Suprapubic skin (tissue), 4 donors: ENCODE results near the gene CITED2. TPM values are rescaled to one million over a fixed set of nuclear protein-coding genes. Genes with fewer than 3 reads are reported as not detected.
A peak's percentile ranks its signal among the peaks of the same experiment; 100 is the strongest.

Experiments used
- DNase-seq, 2 donors: peaks; one replicate each; pipeline ENCODE4 v3.0.0-alpha.2; 2019; ENCODE audit warnings: low spot score in 2 of 2
- H3K27ac ChIP-seq: fragments of 200-600 bp; sonication (generic); one replicate; pipeline ENCODE4 v1.5.1; 2019
- H3K27me3 ChIP-seq: fragments of 200-600 bp; sonication (generic); one replicate; pipeline ENCODE4 v1.5.1; 2019
- H3K36me3 ChIP-seq: fragments of 200-600 bp; sonication (generic); one replicate; pipeline ENCODE4 v1.5.1; 2019
- H3K4me1 ChIP-seq: fragments of 200-600 bp; sonication (generic); one replicate; pipeline ENCODE4 v1.5.1; 2019
- H3K4me3 ChIP-seq: fragments of 200-600 bp; sonication (generic); one replicate; pipeline ENCODE4 v1.5.1; 2019; ENCODE audit warnings: mild to moderate bottlenecking
- H3K9me3 ChIP-seq: fragments of 200-600 bp; sonication (generic); one replicate; pipeline ENCODE4 v1.5.1; 2019
- EP300 ChIP-seq: sonication (generic); formaldehyde crosslinking; IDR thresholded peaks from one replicate; pipeline ENCODE4 v1.6.1; 2017; ENCODE audit warnings: antibody characterized with exemption
- POLR2A ChIP-seq, 2 donors: fragments of 450-650 bp; IDR thresholded peaks; one replicate each; pipeline ENCODE4 v1.6.1; 2017; ENCODE audit warnings: antibody characterized with exemption in 2 of 2, mild to moderate bottlenecking in 2 of 2, moderate library complexity in 2 of 2
- POLR2AphosphoS5 ChIP-seq, 3 donors: sonication (generic); formaldehyde crosslinking; IDR thresholded peaks; one replicate each; pipeline ENCODE4 v1.6.1; 2017; ENCODE audit warnings: antibody characterized with exemption in 3 of 3
- WGBS: methylation state at CpG from one replicate; pipeline ENCODE4 v1.1.5; 2018; 5-methylcytosine and 5-hydroxymethylcytosine counted together
- total RNA-seq, 4 donors: library from RNA; depleted of rRNA; stranded (reverse); fragments of >200 nt; gene quantifications; one replicate each; pipeline ENCODE4 v1.1.0, GENCODE V29; 2016
- TF ChIP-seq, protein P1 (sequence below), 2 donors: fragments of 200-600 bp in 1 of 2; fragments of 450-650 bp in 1 of 2; sonication (generic) in 1 of 2; IDR thresholded peaks; one replicate each; pipeline ENCODE4 v1.5.1; 2016 to 2019; ENCODE audit warnings: antibody characterized with exemption in 2 of 2, mild to moderate bottlenecking in 1 of 2, moderate library complexity in 1 of 2

The CITED2 gene
- total RNA-seq, 4 donors from 2014 or later = 167 to 239 (median 206) TPM

DNA sequence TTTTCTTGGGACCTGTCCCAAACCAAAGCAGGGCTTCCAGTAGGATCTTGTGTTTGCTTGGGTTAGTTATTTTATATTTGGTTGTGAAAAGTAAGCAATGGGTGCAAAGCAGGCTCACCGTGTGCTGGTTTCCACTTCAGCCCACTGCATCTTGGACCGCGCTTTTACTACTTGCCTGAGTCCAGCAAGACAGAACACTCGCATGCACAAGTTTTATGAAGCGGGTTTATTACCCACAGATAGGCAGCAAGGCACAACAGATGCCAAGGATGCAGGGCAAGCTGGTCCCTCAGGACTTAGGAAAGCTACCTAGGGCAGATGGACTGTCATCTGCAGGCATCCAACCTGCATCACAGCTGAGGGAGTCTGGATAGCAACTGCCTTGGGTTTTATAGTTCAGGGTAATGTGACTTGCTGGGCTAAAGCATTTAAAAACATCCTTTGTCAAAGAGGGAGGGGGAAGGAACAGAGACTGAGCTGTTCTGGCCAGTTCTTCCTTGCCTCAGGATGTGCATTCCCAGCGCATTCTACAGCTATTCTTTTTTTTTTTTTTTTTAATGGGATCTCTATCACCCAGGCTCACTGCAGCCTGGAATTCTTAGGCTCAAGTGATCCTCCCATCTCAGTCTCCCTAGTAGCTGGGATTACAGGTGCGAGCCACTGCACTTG is 18.5 kb downstream of the CITED2 start:
- no peaks in the 10 kb centered on the region for H3K4me1 ChIP-seq
- TF ChIP-seq, protein P1, sequence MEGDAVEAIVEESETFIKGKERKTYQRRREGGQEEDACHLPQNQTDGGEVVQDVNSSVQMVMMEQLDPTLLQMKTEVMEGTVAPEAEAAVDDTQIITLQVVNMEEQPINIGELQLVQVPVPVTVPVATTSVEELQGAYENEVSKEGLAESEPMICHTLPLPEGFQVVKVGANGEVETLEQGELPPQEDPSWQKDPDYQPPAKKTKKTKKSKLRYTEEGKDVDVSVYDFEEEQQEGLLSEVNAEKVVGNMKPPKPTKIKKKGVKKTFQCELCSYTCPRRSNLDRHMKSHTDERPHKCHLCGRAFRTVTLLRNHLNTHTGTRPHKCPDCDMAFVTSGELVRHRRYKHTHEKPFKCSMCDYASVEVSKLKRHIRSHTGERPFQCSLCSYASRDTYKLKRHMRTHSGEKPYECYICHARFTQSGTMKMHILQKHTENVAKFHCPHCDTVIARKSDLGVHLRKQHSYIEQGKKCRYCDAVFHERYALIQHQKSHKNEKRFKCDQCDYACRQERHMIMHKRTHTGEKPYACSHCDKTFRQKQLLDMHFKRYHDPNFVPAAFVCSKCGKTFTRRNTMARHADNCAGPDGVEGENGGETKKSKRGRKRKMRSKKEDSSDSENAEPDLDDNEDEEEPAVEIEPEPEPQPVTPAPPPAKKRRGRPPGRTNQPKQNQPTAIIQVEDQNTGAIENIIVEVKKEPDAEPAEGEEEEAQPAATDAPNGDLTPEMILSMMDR (IDR thresholded peaks at IDR 0.05) = no peak
- TF ChIP-seq EP300 (no peak), POLR2AphosphoS5 (IDR thresholded peaks at IDR 0.05) (no peak), POLR2A (IDR thresholded peaks at IDR 0.05) (no peak)
- H3K36me3 ChIP-seq = no peaks in the 10 kb centered on the region
- no peaks in the 10 kb centered on the region for H3K9me3 ChIP-seq
- 94% methylated on average over 7 of the region's 7 CpGs for WGBS
- DNase-seq = no peak
- H3K27ac ChIP-seq = no peak overlapping the region
- H3K27me3 ChIP-seq = no peaks in the 10 kb centered on the region
- no peak overlapping the region for H3K4me3 ChIP-seq

DNA sequence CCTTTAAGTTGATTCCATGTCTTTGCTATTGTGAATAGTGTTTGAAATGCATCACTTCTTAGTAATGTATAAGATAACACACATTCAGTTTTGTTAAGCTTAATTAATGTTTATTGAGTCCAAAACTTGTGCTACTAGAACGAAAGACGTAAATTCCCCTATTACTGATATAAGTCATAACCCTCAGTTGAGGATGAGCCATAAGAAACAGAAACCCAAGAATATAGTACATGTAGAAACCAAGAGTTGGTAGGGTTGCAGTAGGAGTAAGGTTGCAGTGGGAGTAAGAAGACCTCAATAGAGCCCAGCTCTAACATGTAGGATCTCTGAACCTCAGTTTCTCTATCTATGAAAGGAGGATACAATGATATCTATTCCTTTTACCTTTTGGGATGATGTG is 19.3 kb downstream of the CITED2 start:
- H3K27ac ChIP-seq = no peak overlapping the region
- peaks cover 6% of the 10 kb centered on the region for H3K4me1 ChIP-seq
- H3K9me3 ChIP-seq = no peaks in the 10 kb centered on the region
- TF ChIP-seq POLR2AphosphoS5 (IDR thresholded peaks at IDR 0.05) = no peak
- TF ChIP-seq EP300 = no peak
- no peak for TF ChIP-seq POLR2A (IDR thresholded peaks at IDR 0.05)
- TF ChIP-seq, protein P1 (IDR thresholded peaks at IDR 0.05) = no peak
- WGBS = 87% methylated on average over 2 of the region's 2 CpGs
- H3K36me3 ChIP-seq = no peaks in the 10 kb centered on the region
- no peak for DNase-seq
- no peaks in the 10 kb centered on the region for H3K27me3 ChIP-seq
- H3K4me3 ChIP-seq = no peak overlapping the region

DNA sequence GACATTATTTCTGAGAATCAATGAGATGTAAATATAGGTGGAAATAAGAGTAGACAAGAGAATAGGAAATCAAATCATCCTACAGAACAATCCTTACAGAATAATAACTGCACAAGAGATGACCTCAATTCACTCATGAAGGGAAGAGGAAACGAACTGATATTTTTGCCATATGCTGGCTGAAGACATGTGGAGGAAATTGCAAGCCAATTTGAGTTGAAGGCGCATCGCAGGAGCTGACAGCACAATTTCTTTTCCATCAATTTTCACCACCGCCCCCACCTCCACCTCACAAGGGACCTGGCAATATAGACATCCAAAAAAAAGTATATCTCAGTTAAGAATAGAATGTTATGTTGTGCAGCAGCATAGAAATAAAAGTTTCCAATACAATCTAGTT is 20.3 kb downstream of the CITED2 start:
- 55% methylated on average over 4 of the region's 4 CpGs for WGBS
- Histone ChIP-seq H3K27me3 (no peaks in the 10 kb centered on the region), H3K9me3 (no peaks in the 10 kb centered on the region), H3K4me3 (no peak overlapping the region), H3K27ac (no peak overlapping the region), H3K36me3 (no peaks in the 10 kb centered on the region), H3K4me1 (peaks cover 14% of the 10 kb centered on the region)
- TF ChIP-seq, protein P1 (IDR thresholded peaks at IDR 0.05) = no peak
- TF ChIP-seq POLR2AphosphoS5 (IDR thresholded peaks at IDR 0.05) (no peak), POLR2A (IDR thresholded peaks at IDR 0.05) (no peak), EP300 (no peak)
- DNase-seq = no peak

DNA sequence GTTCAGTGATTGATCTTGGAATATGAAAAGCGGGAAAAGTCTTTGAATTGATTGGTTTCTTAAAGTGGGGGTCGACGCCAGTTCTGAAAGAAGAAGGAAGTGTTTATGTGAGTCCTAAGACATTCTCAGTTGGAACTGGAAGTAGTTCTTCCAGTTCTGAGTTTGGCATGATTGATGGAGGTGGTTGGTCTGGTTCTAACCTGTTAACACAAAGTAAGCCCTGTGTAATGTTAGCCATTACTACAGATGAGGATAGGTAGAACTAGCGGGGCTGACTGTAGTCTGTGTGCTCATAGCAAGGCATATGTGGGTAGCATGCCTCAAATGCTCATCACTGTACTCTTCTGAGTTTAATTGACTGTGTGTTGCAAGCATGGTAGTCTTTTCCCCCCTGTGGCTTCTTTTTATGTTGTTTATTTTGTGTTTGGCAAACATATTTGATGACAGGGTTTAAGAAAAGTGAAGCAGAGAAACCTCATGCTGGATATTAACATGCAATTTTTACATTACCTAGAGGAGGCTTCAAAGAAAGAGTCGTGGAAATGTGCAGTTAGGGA is 24.9 kb downstream of the CITED2 start:
- no peak for DNase-seq
- no peaks in the 10 kb centered on the region for H3K9me3 ChIP-seq
- H3K4me3 ChIP-seq = no peak overlapping the region
- H3K27ac ChIP-seq = peak overlapping the region; percentile 83
- no peaks in the 10 kb centered on the region for H3K27me3 ChIP-seq
- H3K4me1 ChIP-seq = peaks cover 29% of the 10 kb centered on the region
- no peaks in the 10 kb centered on the region for H3K36me3 ChIP-seq
- TF ChIP-seq EP300 (no peak), POLR2AphosphoS5 (IDR thresholded peaks at IDR 0.05) (peak in 2 of 3 donors; percentile 32 to 58), POLR2A (IDR thresholded peaks at IDR 0.05) (no peak)
- TF ChIP-seq, protein P1 (IDR thresholded peaks at IDR 0.05) = no peak
- 41% methylated on average over 5 of the region's 5 CpGs for WGBS

DNA sequence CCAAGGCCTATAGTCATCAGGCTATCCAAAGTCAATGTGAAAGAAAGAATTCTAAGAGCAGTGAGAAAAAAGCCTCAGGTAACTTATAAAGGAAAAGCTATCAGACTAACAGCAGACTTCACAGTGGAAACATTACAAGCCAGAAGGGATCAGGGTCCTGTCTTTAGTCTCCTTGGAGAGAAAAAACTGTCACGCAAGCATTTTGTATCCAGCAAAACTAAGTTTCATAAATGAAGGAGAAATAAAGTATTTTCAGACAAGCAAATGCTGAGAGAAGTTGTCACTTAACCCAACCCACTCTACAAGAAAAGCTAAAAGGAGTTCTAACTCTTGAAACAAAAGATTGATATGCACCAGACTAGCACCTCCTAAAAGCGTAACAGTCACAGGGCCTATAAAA is 28.1 kb downstream of the CITED2 start:
- no peaks in the 10 kb centered on the region for H3K27me3 ChIP-seq
- H3K27ac ChIP-seq = no peak overlapping the region
- TF ChIP-seq EP300 (no peak), POLR2A (IDR thresholded peaks at IDR 0.05) (no peak), POLR2AphosphoS5 (IDR thresholded peaks at IDR 0.05) (no peak)
- TF ChIP-seq, protein P1 (IDR thresholded peaks at IDR 0.05) = no peak
- peaks cover 39% of the 10 kb centered on the region for H3K4me1 ChIP-seq
- no peak for DNase-seq
- 100% methylated on average over 2 of the region's 2 CpGs for WGBS
- H3K36me3 ChIP-seq = no peaks in the 10 kb centered on the region
- H3K9me3 ChIP-seq = no peaks in the 10 kb centered on the region
- H3K4me3 ChIP-seq = no peak overlapping the region
